Measurements from ENCODE around the gene IGSF1. TPM values are rescaled to one million over a fixed set of nuclear protein-coding genes. Genes with fewer than 3 reads are reported as not detected.

The IGSF1 gene
- total and polyA plus RNA-seq, 10 donors = 0.02 to 0.13 TPM; not detected in 8

DNA sequence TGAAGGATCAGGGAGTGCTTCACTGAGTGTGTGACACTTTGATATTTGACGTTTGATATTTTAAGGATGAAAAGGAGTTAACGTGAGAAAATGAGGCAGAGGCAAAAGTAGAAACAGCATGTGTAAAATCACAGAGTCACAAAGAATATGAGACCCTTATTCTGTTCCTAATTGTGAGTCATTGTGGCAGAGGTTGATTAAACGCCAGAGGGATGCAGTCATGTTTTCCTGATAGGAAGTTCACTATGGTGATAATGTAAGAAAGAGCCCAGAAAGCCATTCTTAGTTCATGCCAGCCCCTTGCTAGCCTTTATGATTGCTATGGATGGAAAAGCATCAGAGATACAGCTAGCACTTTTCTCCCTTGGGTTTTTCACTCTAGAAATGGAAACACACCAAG, 33.5 kb upstream of the IGSF1 start:
- H3K27ac ChIP-seq = no peak overlapping the region
- intact Hi-C loops (cut with DNase I; ENCODE audit: low total_unique reads) = no loop called here
- DNase-seq = no peak
- H3K27me3 ChIP-seq (replicated peaks in 1 of 7) = peaks cover 0 to 5% (median 0%) of the 10 kb centered on the region in 7 donors
- 42 to 56% (median 53%) methylated on average over 3 of the region's 3 CpGs for WGBS, 5 donors
- TF ChIP-seq, protein P1, sequence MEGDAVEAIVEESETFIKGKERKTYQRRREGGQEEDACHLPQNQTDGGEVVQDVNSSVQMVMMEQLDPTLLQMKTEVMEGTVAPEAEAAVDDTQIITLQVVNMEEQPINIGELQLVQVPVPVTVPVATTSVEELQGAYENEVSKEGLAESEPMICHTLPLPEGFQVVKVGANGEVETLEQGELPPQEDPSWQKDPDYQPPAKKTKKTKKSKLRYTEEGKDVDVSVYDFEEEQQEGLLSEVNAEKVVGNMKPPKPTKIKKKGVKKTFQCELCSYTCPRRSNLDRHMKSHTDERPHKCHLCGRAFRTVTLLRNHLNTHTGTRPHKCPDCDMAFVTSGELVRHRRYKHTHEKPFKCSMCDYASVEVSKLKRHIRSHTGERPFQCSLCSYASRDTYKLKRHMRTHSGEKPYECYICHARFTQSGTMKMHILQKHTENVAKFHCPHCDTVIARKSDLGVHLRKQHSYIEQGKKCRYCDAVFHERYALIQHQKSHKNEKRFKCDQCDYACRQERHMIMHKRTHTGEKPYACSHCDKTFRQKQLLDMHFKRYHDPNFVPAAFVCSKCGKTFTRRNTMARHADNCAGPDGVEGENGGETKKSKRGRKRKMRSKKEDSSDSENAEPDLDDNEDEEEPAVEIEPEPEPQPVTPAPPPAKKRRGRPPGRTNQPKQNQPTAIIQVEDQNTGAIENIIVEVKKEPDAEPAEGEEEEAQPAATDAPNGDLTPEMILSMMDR (IDR thresholded peaks at IDR 0.05 in 8 of 11, conservative IDR thresholded peaks at IDR 0.05 in 3 of 11) = no peak
- TF ChIP-seq POLR2AphosphoS5 (IDR thresholded peaks at IDR 0.05) = no peak
- TF ChIP-seq POLR2A (IDR thresholded peaks at IDR 0.05) = no peak
- H3K4me3 ChIP-seq = no peak overlapping the region
- H3K36me3 ChIP-seq = no peaks in the 10 kb centered on the region
- no peaks in the 10 kb centered on the region for H3K4me1 ChIP-seq
- no peaks in the 10 kb centered on the region for H3K9me3 ChIP-seq

DNA sequence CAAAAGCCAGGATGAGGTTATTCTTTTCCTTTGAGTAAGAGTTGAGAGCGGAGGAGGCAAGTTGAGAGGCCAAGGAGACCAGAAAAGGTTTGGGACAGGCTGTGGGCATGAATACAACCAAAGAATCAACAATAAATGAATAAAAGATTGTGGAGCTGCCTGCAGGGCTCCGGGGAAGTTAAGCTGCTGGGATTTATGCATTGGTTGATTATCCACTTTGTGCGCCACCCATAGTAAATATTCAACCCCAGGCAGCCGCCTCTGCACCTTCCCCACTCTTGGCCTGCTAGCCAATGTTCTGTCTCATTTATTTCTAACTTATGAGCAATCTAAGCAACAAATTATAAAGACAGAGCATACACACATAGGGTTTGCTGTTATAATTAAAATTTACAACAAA, 28.2 kb upstream of the IGSF1 start:
- intact Hi-C loops (cut with DNase I; ENCODE audit: low total_unique reads) = no loop called here

GRCh38 chrX:131316260-131316659, 27.2 kb upstream of the IGSF1 start:
- no peak for DNase-seq
- H3K27me3 ChIP-seq (replicated peaks in 1 of 7) = no peaks in the 10 kb centered on the region
- WGBS, 5 donors = 45 to 80% (median 58%) methylated on average over 1 of the region's 1 CpG
- intact Hi-C loops (cut with DNase I; ENCODE audit: low total_unique reads) = no loop called here
- no peaks in the 10 kb centered on the region for H3K9me3 ChIP-seq
- H3K4me1 ChIP-seq = no peaks in the 10 kb centered on the region
- H3K27ac ChIP-seq = no peak overlapping the region
- no peaks in the 10 kb centered on the region for H3K36me3 ChIP-seq
- TF ChIP-seq POLR2AphosphoS5 (IDR thresholded peaks at IDR 0.05) (no peak), POLR2A (IDR thresholded peaks at IDR 0.05) (no peak)
- TF ChIP-seq, protein P1 (IDR thresholded peaks at IDR 0.05 in 8 of 11, conservative IDR thresholded peaks at IDR 0.05 in 3 of 11) = no peak
- no peak overlapping the region for H3K4me3 ChIP-seq

More for the DNA sequence above, 28.2 kb upstream of the IGSF1 start:
- WGBS, 5 donors = 83 to 98% (median 91%) methylated on average over 4 of the region's 4 CpGs
- H3K27me3 ChIP-seq (replicated peaks in 1 of 7) = no peaks in the 10 kb centered on the region
- TF ChIP-seq POLR2AphosphoS5 (IDR thresholded peaks at IDR 0.05) (no peak), POLR2A (IDR thresholded peaks at IDR 0.05) (no peak)
- TF ChIP-seq, protein P1 (IDR thresholded peaks at IDR 0.05 in 8 of 11, conservative IDR thresholded peaks at IDR 0.05 in 3 of 11) = no peak
- no peak for DNase-seq
- H3K4me1 ChIP-seq = no peaks in the 10 kb centered on the region
- no peaks in the 10 kb centered on the region for H3K9me3 ChIP-seq
- H3K27ac ChIP-seq = no peak overlapping the region
- H3K36me3 ChIP-seq = no peaks in the 10 kb centered on the region
- H3K4me3 ChIP-seq = no peak overlapping the region

DNA sequence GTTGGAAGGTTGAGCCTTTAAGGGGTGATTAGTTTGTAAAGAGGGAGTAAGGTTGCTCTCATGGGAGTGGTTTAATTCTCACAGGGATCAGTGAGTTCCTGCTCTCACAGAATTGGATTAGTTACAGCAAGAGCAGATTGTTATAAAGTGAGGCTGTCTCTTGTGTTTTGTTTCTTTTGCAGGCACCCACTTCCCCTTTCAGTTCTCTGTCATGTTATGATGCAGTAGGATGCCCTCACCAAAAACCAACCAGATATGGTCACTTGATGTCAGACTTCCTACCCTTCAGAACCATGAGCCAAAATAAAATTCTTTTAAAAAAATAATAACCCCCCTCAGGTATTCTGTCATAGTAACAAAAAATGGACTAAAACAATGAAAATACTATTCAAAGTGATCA, 19.9 kb upstream of the IGSF1 start:
- Histone ChIP-seq H3K4me1 (no peaks in the 10 kb centered on the region), H3K36me3 (no peaks in the 10 kb centered on the region), H3K4me3 (no peak overlapping the region), H3K27ac (no peak overlapping the region), H3K9me3 (no peaks in the 10 kb centered on the region), H3K27me3 (replicated peaks in 1 of 7) (peaks cover 0 to 10% (median 0%) of the 10 kb centered on the region in 7 donors)
- intact Hi-C loops (cut with DNase I; ENCODE audit: low total_unique reads) = no loop called here
- TF ChIP-seq POLR2A (IDR thresholded peaks at IDR 0.05) (no peak), POLR2AphosphoS5 (IDR thresholded peaks at IDR 0.05) (no peak)
- TF ChIP-seq, protein P1 (IDR thresholded peaks at IDR 0.05 in 8 of 11, conservative IDR thresholded peaks at IDR 0.05 in 3 of 11) = no peak
- DNase-seq = no peak
